ENCODE measurements around the gene SIK3. TPM values are rescaled to one million over a fixed set of nuclear protein-coding genes. Genes with fewer than 3 reads are reported as not detected.
A peak's percentile ranks its signal among the peaks of the same experiment; 100 is the strongest.

The SIK3 gene
- total RNA-seq, 1 donor from 2014 or later = 19.5 TPM

- no peak overlapping the region for H3K4me3 Mint-ChIP-seq (ENCODE audit: unreplicated experiment)
- no peak for DNase-seq (ENCODE audit: low spot score)
- H3K4me1 Mint-ChIP-seq (ENCODE audit: low read depth) = peaks cover 31% of the 10 kb centered on the region
- H3K36me3 Mint-ChIP-seq (ENCODE audit: low read depth) = peaks cover 2% of the 10 kb centered on the region
- no peaks in the 10 kb centered on the region for H3K27me3 Mint-ChIP-seq (ENCODE audit: low read depth)
- no peak overlapping the region for H3K27ac Mint-ChIP-seq (ENCODE audit: unreplicated experiment)
- TF ChIP-seq CTCF (IDR thresholded peaks at IDR 0.05) = no peak
- no peaks in the 10 kb centered on the region for H3K9me3 Mint-ChIP-seq (ENCODE audit: low read depth)
Measured at GRCh38 chr11:116888884-116889549, 209.2 kb downstream of the SIK3 start.

- Mint-ChIP-seq H3K27ac (ENCODE audit: unreplicated experiment) (peak overlapping the region; percentile 52), H3K9me3 (ENCODE audit: low read depth) (no peaks in the 10 kb centered on the region), H3K36me3 (ENCODE audit: low read depth) (peaks cover 2% of the 10 kb centered on the region), H3K27me3 (ENCODE audit: low read depth) (no peaks in the 10 kb centered on the region), H3K4me3 (ENCODE audit: unreplicated experiment) (no peak overlapping the region), H3K4me1 (ENCODE audit: low read depth) (peaks cover 31% of the 10 kb centered on the region)
- DNase-seq (ENCODE audit: low spot score) = no peak
- TF ChIP-seq CTCF (IDR thresholded peaks at IDR 0.05) = no peak
Measured at GRCh38 chr11:116888024-116888423, 210.2 kb downstream of the SIK3 start.

GRCh38 chr11:116885951-116886655 is 212.1 kb downstream of the SIK3 start:
- TF ChIP-seq CTCF (IDR thresholded peaks at IDR 0.05) = no peak
- Mint-ChIP-seq H3K4me1 (ENCODE audit: low read depth) (peaks cover 31% of the 10 kb centered on the region), H3K4me3 (ENCODE audit: unreplicated experiment) (no peak overlapping the region), H3K27me3 (ENCODE audit: low read depth) (no peaks in the 10 kb centered on the region), H3K36me3 (ENCODE audit: low read depth) (peaks cover 2% of the 10 kb centered on the region), H3K9me3 (ENCODE audit: low read depth) (no peaks in the 10 kb centered on the region), H3K27ac (ENCODE audit: unreplicated experiment) (no peak overlapping the region)
- DNase-seq (ENCODE audit: low spot score) = no peak

GRCh38 chr11:116882386-116882785 is 215.8 kb downstream of the SIK3 start:
- no peak for DNase-seq (ENCODE audit: low spot score)
- no peaks in the 10 kb centered on the region for H3K9me3 Mint-ChIP-seq (ENCODE audit: low read depth)

GRCh38 chr11:116881143-116881542 is 217.1 kb downstream of the SIK3 start:
- Mint-ChIP-seq H3K36me3 (ENCODE audit: low read depth) (peaks cover 3% of the 10 kb centered on the region), H3K27ac (ENCODE audit: unreplicated experiment) (no peak overlapping the region), H3K4me3 (ENCODE audit: unreplicated experiment) (no peak overlapping the region), H3K4me1 (ENCODE audit: low read depth) (peaks cover 4% of the 10 kb centered on the region), H3K27me3 (ENCODE audit: low read depth) (no peaks in the 10 kb centered on the region), H3K9me3 (ENCODE audit: low read depth) (no peaks in the 10 kb centered on the region)
- DNase-seq (ENCODE audit: low spot score) = no peak
- no peak for TF ChIP-seq CTCF (IDR thresholded peaks at IDR 0.05)

More at GRCh38 chr11:116882386-116882785, 215.8 kb downstream of the SIK3 start:
- Mint-ChIP-seq H3K4me3 (ENCODE audit: unreplicated experiment) (no peak overlapping the region), H3K4me1 (ENCODE audit: low read depth) (peaks cover 14% of the 10 kb centered on the region), H3K27ac (ENCODE audit: unreplicated experiment) (no peak overlapping the region), H3K36me3 (ENCODE audit: low read depth) (peaks cover 3% of the 10 kb centered on the region), H3K27me3 (ENCODE audit: low read depth) (no peaks in the 10 kb centered on the region)
- no peak for TF ChIP-seq CTCF (IDR thresholded peaks at IDR 0.05)

Measured in chondrocyte (in vitro differentiated cells).